ENCODE measurements around the gene RBMS1.

RBMS1 gene

DNA sequence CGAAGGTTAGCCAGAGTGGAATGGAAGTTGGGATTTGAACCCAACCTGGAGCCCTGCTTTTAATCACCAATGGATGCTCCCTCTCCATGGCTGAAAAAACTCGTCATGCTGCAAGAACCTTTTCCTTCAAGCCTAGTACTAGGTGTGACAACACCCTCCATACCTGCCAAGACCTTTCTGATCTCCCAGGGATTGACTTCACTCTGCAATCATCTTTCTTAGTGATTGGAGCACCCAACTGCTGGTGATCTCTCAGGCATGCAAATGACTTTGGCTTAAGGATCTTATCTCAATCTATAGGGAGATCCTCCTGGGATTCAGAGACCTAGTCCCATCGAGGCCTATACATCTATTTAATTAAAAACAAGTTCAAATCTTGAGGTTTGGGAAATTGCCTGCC, 270.0 kb downstream of the RBMS1 start:
- no peak for DNase-seq (ENCODE audit: low spot score)

DNA sequence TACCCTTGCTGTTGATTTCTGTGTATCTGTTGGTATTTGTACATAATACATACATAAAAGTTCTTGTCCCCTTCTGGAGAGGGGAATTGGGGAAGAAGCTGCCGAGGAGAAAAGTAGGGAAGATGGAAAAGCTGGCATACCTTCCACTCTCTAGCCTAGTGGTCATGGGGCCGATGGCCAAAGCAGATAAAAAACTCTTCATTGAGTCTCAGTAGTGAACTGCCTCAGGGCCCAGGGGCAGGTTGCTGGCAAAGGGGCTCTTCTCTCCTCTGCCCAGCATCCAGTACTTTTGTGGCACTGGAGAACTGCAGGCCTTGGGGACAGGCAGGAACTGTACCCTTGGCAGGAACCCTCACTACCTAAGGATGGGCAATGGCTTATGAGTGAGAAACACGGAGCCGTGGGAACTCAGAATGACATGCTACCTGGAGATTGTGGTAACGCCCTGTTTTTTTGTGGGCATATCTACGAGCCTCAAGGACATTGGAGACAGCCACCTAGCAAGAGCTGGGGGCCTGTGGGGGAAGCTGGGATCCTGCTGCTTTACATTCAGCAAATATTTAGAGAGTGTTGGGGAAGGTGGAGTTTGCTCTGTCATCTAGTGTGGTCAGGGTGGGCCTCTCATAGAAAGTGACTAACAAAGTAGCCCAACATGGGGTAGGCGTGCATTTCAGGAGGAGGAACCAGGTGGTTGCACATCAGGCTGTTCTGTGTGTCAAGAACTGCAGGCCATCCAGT, 270.9 kb downstream of the RBMS1 start:
- no peak for DNase-seq (ENCODE audit: low spot score)

All from NAMALWA (cell line).